Erythroblast (primary cell): ENCODE results near the gene SCYL1.

Source experiments
- GATA1 ChIP-seq: IDR thresholded peaks from 2 replicates; pipeline ENCODE4 v1.6.1; 2011; ENCODE audit warnings: low read depth, mild to moderate bottlenecking, control low read depth, low read length, moderate library complexity
- POLR2A ChIP-seq: IDR thresholded peaks from 2 replicates; pipeline ENCODE4 v1.6.1; 2011; ENCODE audit warnings: mild to moderate bottlenecking, low read length

GRCh38 chr11:65584723-65585171, 59.9 kb downstream of the SCYL1 start:
- TF ChIP-seq POLR2A, result no peak
- no peak for TF ChIP-seq GATA1
